GM10847 (cell line): Measurements from ENCODE around the gene CUL1.

ENCODE experiments used
- POLR2A ChIP-seq: IDR thresholded peaks from 2 replicates; pipeline ENCODE4 v1.6.1; 2011; ENCODE audit not compliant: insufficient read length; ENCODE audit errors: extremely low read depth

The CUL1 gene

GRCh38 chr7:148794476-148794875, 95.8 kb downstream of the CUL1 start:
- TF ChIP-seq POLR2A: no peak

DNA sequence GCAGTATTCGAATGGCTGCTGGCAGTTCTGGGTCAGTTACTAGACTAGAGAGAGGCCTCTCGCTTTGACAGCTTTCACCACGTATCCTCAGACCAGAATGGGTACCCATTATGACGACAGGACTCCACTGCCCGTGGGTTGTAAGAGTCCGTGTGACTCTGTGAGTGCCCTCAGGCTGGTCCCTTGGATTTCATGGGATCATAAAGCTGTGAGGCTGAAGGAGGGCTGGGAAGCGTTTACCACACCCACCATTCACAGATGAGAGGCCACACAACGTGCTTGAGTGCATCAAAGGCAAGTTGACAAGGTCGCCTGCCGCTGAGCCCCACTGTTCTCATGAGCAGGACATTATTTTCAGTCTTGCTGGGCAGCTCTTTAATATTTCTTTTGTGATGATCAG, 98.1 kb downstream of the CUL1 start:
- no peak for TF ChIP-seq POLR2A

DNA sequence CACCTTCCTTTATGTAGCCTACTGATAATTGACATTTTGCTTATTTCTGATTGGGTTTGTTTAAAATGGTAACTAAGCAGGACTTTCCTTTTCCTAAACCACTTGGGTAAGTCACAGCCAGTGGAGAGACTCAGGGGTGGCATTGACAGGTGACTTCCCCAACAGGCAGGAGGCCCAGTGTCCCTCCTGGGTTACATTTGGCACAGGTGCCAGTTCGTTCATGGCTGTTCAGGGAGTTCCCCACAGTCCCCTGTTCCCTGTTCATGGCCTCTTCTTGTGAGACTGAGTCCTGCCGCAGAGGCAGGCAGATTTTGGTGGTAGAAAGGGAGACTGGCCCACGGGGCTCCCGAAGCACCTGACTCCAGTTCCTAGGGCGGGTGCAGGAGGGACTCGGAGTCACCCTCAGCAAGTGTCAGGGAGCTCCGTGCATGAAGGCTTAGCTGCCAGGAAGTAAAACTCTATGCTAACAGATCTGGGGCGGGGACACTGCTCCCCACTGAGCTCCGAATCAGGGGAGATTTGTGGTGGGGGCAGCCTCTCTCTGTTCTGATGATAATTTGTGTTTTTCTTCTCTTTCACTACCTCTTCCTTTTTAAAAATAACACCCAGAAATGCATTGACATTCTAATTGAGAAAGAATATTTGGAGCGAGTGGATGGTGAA, 101.3 kb downstream of the CUL1 start:
- TF ChIP-seq POLR2A: no peak

GRCh38 chr7:148800677-148801076, 102.0 kb downstream of the CUL1 start:
- TF ChIP-seq POLR2A: no peak

DNA sequence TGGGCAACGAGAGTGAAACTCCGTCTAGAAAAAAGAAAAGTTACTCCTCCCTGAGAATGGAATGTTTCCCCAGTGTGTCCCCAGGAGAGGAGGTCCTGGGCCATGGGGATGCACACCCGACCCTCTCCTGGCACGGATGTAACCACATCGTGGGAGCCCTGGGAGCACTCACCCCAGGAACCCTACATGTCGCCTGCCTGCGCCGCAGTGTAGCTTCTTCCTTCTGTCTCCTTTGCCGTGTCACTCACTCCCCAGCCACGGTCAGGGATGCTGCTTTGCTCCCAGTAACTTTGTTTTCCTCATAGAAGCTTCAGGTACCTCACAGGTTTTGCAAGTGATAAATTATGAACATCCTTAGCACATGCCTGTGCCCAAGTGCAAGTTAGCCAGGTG, 103.4 kb downstream of the CUL1 start:
- no peak for TF ChIP-seq POLR2A

DNA sequence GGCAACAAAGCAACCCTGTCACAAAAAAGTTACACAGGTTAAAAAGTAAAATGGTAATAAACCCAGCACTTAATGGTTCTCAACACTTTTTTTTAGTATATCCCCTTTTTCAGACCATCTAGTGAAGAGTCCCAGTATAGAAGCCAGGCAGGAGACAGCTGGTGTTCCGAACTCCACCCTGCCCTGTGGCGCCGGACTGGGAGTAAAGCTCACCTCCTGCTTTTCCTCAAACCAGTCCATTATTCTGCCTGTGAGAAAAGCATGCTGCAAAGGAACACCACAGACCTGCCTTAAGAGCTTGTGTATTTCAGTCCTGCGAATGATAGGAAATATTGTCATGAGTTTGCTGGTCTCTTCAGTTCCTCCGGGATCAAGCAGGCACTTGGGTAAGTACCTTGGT, 104.4 kb downstream of the CUL1 start:
- no peak for TF ChIP-seq POLR2A

DNA sequence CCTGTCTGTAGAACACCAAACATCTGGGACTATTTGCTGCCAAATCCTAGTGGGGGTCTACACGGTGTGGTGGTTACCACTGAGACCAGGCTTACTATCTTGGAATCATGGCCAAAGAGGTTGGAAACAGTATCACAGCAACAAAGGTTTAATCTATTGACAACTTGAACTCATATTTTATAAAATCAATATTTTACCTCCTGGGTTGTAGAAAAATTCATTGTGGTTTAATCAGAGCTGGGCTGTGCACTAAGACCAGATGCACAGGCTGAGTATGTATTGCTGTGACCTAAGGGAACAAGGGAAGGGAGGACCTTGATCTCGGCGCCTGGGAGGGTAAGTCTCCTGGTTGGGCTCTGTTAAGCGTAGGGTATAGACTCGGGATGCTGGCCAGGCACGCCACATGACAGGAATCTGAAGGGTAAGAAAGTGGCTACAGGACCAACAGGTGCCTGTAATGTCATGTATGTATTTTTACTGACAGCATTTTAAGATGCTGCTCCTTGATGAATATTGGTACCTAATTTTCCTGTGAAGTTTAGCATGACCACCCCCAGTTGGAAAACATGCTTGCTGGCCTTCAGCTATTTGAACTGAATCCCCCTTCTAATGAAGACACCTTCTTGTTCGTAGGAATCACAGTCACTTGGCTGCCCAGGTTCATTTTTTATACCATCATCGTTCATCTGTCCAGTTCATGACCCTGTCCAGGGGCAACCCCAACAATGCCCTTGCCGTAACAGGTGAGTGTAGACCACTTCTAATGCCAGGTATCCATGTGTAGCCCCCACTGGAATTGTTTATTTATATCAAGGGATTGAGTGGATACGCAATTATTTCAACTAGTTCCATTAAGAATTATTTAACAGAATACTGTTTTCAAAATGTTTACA, 105.9 kb downstream of the CUL1 start:
- TF ChIP-seq POLR2A: no peak

GRCh38 chr7:148806187-148806586, 107.5 kb downstream of the CUL1 start:
- TF ChIP-seq POLR2A: no peak

- no peak for TF ChIP-seq POLR2A
These were observed 108.7 kb downstream of the CUL1 start for GRCh38 chr7:148807436-148807835.

DNA sequence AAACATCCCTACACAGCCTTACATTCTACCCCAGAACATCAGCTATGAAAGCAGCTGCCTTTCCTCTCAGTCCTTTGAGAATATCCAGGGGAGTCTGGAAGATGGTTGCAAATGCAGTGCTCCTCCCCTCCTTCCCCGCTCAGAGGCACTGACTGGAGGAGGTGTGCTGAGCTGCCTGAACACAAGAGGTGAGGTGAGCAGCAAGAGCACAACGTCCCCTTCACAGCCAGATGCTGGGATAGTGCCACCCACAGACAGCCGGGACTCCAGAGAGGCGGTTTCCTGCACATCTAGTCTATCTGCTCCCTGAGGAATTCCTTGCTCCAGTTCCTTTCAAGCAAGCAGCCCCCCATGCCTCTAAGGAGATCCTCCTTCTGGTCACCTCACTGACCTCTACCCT, 111.2 kb downstream of the CUL1 start:
- no peak for TF ChIP-seq POLR2A

DNA sequence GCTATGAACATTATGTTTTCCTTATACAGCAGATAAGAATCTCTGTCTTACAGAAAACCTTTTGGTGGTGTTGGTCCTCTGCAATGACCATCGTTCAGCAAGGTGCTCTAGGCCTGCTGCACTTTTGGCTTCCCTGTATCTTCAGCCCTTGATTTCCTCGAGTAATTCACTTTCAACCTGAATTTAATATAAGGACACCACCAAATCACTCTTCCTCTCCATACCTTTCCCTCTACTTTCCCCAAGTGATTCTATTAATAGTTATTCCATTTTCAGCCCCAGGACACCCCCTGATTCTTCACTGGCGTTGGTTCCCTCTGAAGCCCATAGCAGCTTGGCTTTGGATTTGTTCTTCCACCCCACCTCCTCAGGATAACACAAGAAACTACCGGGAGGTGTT, 113.2 kb downstream of the CUL1 start:
- no peak for TF ChIP-seq POLR2A

DNA sequence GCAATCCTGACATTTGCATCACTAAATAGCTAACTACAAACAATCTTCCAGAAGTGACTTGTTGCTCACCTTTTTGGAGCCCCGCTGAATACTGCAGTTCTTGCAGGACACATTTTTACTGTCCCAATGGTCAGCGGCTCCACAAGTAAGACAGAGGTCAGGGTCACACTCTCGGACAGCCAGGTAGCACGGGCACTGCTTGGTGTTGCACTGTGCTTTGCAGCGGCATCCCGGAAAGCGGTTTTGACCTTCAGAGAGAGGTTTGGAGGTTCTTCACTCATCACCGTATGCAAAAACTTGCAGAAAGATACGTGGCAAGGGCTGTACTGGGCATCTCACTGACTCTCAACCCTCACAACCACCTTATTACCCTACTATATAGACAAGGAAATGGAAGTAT, 115.2 kb downstream of the CUL1 start:
- TF ChIP-seq POLR2A: no peak

- no peak for TF ChIP-seq POLR2A
These were observed 116.3 kb downstream of the CUL1 start for GRCh38 chr7:148814922-148815559.

- TF ChIP-seq POLR2A: no peak
These were observed 116.9 kb downstream of the CUL1 start for GRCh38 chr7:148815612-148816011.

GRCh38 chr7:148819697-148820360, 121.1 kb downstream of the CUL1 start:
- TF ChIP-seq POLR2A: no peak
